OCI-LY3 (cell line): ENCODE results near the gene PLA2G4D.

Experiments
- CTCF ChIP-seq: fragments of 200-600, 300-600 bp; sonication (generic); IDR thresholded peaks from 2 replicates; pipeline ENCODE4 v1.5.1; 2014; ENCODE audit warnings: antibody characterized with exemption, low read length, low read depth
- EZH2phosphoT487 ChIP-seq: fragments of 200-600 bp; shearing (Covaris generic); IDR thresholded peaks from 2 replicates; pipeline ENCODE4 v1.6.1; 2018; ENCODE audit warnings: antibody characterized with exemption, mixed run types, low read depth

DNA sequence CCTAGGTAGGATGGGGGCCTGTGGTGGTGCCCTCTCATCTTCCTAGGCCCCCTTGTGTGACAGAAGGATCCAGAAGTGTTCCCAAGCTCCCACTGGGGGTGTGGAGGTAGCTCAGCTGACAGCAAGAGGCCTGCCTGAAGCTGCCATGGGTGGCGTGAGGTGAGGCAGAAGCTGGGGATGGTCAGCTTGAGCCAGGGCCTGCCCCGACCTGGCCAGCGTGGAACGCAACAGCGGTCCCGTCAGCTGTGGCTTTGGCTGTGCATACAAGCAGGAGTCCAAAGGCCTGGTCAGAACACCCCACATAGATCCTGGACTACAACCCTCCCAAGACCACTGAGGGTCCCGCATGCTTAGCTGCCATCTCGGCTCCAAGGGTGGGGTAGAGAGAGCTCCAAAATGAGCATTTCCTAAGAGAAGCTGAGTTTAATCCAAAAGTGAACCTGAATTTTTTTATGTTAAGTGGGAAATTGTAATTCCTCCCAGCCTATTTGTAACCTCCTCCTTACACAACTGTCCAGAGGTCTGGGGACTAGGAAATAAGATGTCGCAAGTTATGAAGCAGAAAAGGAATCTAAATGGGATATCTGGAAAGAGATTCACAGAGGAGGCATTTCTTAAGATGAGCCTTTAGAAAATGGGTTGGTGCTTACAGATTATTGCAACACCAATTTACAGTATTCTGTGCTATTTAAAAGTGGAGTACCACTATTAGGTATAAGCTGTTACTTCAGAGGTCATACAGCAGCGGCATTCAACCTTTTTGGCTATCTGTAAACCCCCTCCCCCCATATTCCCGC, 9.9 kb upstream of the PLA2G4D start:
- no peak for TF ChIP-seq CTCF
- no peak for TF ChIP-seq EZH2phosphoT487
